Stimulated activated CD8-positive, alpha-beta memory T cell treated with anti-CD3 and anti-CD28 coated beads, Interleukin-15, amount 100 ng/mL, for 1 hour (primary cell): ENCODE data around the gene SPTBN2.

ENCODE experiments used
- DNase-seq: peaks from one replicate; pipeline ENCODE4 v3.0.0-alpha.2; 2020; ENCODE audit warnings: low read depth

Gene SPTBN2

DNA sequence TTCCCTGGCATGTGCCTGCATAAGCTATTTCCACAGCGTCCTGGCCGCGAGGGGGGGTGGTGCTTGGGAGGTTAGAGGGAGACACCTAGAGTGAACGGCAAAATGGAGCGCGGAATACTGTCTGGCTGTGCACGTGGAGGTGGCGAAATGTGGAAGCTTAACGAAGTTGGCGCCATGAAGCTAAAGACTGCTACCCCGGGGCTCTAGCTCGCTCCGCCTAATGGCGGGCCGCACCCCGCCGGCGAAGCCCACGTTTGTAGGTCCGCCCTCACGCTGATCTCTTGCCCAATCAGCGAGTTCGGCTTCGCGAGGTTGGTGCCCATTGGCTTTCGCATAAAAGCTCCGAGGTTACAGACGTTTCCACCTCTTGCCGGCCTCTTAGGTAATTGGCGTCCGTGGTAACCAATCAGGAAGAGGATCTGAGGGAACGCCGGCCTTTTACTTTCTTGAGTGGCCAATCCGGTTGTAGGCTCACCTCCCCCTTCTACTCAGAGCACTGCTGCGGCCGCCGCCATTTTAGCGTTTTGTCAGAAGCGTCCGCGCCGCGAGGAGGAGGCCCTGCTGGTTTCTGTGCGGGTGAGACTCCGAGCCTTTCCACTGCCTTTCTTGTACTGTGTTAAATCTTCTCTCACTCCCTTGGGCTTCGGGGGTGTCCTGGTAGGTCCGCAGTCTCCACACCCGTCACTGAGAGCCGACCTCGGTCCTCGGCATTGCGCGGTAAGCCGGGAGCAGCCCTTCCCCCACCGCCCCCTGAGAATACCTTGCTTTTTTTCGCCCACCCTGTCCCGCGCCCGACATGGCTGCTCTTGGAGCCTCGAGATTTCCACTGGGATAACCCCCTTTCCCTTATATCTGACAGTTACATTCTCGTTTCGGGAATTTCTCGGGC lies 90.6 kb downstream of the SPTBN2 start, which contains the start of gene RBM4:
Gene RBM4 (plus strand): TSS at position 527 of the 889 bp plus-strand sequence. CDS start 1,009 bp downstream, outside the sequence.
- peak; percentile 91 for DNase-seq

DNA sequence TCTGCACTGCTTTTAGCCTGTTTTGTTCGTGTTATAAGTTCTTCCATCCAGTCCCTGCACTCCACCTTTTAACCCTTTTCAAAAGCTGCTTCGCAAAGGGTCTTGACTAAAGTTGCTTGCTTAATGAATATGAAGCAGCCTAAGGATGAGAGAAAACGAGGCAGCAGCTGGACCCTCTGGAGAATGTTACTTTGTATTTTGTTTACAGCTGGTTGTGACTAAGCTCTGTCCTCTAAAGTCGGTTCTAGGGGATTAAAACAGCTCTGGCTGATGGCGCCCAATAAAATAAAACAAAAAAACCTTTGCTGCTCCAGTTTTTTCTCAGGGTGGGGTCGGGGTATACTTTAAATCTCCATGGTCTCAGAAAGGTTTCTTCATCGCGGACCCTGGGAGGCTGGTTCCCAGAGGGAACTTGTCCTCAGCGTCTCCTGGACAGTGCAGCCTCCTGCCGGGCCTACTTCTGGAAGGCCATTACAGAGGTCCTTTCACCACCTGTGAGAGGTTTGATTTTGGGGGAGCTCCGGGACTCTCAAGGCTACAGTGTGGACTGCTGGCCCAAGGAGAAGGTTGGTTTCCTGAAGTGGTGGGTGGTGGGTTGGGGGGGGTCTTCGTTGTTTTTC lies 91.3 kb downstream of the SPTBN2 start:
- DNase-seq = no peak

DNA sequence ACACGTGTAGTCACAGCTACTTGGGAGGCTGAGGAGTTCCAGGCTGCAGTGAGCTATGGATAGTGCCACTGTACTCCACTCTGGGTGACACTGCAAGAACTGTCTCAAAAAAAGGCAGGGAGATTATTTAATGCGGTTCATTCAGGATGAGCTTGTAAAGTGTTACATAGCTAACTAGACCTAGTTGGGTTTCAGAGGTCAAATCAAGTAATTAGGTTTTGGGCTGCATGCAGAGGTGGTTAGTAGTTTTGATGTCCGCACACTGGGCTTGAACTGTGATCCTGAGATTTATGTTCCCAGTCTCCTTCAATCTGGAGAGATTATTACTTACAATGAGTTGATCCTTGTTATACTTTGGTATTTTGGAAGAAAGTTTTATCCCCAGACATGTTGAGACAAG lies 92.6 kb downstream of the SPTBN2 start:
- no peak for DNase-seq
